ENCODE measurements around the gene NPR1. TPM values are rescaled to one million over a fixed set of nuclear protein-coding genes. Genes with fewer than 3 reads are reported as not detected.

NPR1 gene
- total and polyA plus RNA-seq, 2 experiments from 2014 or later: 0.19 TPM; not detected in 1

DNA sequence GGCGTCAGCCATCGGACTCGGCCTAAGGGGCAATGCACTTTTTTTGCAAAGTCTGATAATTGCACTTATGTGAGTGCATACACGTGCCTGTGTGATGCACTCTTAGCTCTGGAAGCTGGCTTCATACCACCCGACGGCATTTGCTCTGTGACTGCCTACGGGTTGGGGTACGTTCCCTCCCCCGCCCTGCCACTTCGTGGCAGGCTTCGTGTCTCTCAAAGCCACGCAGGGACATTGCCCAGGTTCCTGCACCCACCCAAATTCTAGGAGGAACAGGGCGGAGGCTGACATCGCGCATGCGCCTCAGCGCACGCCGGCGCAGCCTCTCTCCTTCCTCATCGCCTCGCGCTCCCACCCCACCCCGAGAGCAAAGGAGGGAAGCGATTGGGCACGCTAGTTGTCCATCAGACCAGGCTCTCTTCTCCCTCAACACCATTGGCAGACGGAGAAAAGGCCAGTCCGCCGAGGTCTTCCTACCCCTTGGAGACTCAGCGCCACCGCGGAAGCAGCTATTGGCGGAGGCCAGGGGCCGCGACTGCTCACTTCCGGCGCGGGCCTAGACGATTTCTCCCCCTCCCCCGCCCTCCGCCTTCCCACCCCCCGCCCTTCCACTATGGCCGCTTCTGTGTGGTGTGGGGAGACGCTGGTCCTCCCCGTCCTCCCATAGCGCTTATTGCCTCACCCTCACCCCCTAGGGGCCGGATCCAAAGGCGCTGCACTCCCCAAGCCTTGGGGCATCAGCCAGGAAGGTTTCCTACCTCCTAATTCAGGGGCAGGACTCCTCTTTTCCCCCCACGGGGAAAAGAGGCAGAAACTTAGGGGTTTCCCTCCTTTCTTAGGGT, 49.2 kb downstream of the NPR1 start, which contains the start of gene INTS3:
Gene INTS3 (plus strand): TSS at position 588 of the 842 bp plus-strand sequence. CDS start 585 bp downstream, outside the sequence.
- in situ Hi-C loops (cut with MboI): loop anchor here (25.0 kb wide), 1 partner anchor 365 kb away; the partner anchor contains the start of gene S100A9
- Histone ChIP-seq H3K9ac (peak within 1 kb of the TSS; percentile 96), H3K79me2 (ENCODE audit: insufficient read depth) (peaks cover 37% of the 10 kb centered on the region), H3K27me3 (replicated peaks; ENCODE audit: insufficient read depth) (no peaks in the 10 kb centered on the region), H3K4me3 (peak within 1 kb of the TSS; percentile 96), H2AFZ (peak within 1 kb of the TSS; percentile 89), H3K9me3 (ENCODE audit: low read depth) (no peaks in the 10 kb centered on the region), H3K4me2 (ENCODE audit: unreplicated experiment) (peak within 1 kb of the TSS; percentile 93), H4K20me1 (ENCODE audit: insufficient read depth) (no peaks in the 10 kb centered on the region), H3K27ac (peak within 1 kb of the TSS; percentile 78), H3K9me2 (ENCODE audit: insufficient read depth) (no peaks in the 10 kb centered on the region), H3K4me1 (ENCODE audit: insufficient read depth) (0 out of 2 replicates have a peak, but pooled peaks cover 9% of the 10 kb centered on the region), H3F3A (ENCODE audit: insufficient read depth) (0 out of 2 replicates have a peak, but pooled peaks cover 13% of the 10 kb centered on the region), H3K36me3 (ENCODE audit: low read depth) (no peaks in the 10 kb centered on the region)
- DNase-seq: peak; percentile 100
- TF ChIP-seq EZH2 (IDR thresholded peaks at IDR 0.05; ENCODE audit: insufficient read depth, poor library complexity, severe bottlenecking) (no peak), EZH2phosphoT487 (IDR thresholded peaks at IDR 0.05; ENCODE audit: insufficient read depth, low read depth) (no peak)
- WGBS, 2 experiments (ENCODE audit: low coverage in 1 of 2, low lambda C conversion rate in 2 of 2, missing lambda C conversion rate in 2 of 2): 1% methylated on average over 47 to 49 of the region's 49 CpGs

- in situ Hi-C loops (cut with MboI): loop anchor here (25.0 kb wide), 1 partner anchor 366 kb away; the partner anchor contains the start of gene S100A9
- no peaks in the 10 kb centered on the region for H3K27me3 ChIP-seq (replicated peaks; ENCODE audit: insufficient read depth)
- H3K36me3 ChIP-seq (ENCODE audit: low read depth): no peaks in the 10 kb centered on the region
- H3K79me2 ChIP-seq (ENCODE audit: insufficient read depth): peaks cover 44% of the 10 kb centered on the region
- H3K9ac ChIP-seq: peak overlapping the region; percentile 96
- peak overlapping the region; percentile 71 for H2AFZ ChIP-seq
- H3K27ac ChIP-seq: peak overlapping the region; percentile 78
- no peaks in the 10 kb centered on the region for H3K9me2 ChIP-seq (ENCODE audit: insufficient read depth)
- DNase-seq: peak; percentile 68
- peak overlapping the region; percentile 96 for H3K4me3 ChIP-seq
- no peaks in the 10 kb centered on the region for H4K20me1 ChIP-seq (ENCODE audit: insufficient read depth)
- WGBS, 2 experiments (ENCODE audit: low coverage in 1 of 2, low lambda C conversion rate in 2 of 2, missing lambda C conversion rate in 2 of 2): 1% methylated on average over 16 to 19 of the region's 19 CpGs
- TF ChIP-seq EZH2 (IDR thresholded peaks at IDR 0.05; ENCODE audit: insufficient read depth, poor library complexity, severe bottlenecking) (no peak), EZH2phosphoT487 (IDR thresholded peaks at IDR 0.05; ENCODE audit: insufficient read depth, low read depth) (no peak)
- H3K4me2 ChIP-seq (ENCODE audit: unreplicated experiment): peak overlapping the region; percentile 93
- H3F3A ChIP-seq (ENCODE audit: insufficient read depth): 0 out of 2 replicates have a peak, but pooled peaks cover 13% of the 10 kb centered on the region
- H3K9me3 ChIP-seq (ENCODE audit: low read depth): no peaks in the 10 kb centered on the region
- H3K4me1 ChIP-seq (ENCODE audit: insufficient read depth): 0 out of 2 replicates have a peak, but pooled peaks cover 9% of the 10 kb centered on the region
These were observed 50.0 kb downstream of the NPR1 start for GRCh38 chr1:153728305-153729066.

DNA sequence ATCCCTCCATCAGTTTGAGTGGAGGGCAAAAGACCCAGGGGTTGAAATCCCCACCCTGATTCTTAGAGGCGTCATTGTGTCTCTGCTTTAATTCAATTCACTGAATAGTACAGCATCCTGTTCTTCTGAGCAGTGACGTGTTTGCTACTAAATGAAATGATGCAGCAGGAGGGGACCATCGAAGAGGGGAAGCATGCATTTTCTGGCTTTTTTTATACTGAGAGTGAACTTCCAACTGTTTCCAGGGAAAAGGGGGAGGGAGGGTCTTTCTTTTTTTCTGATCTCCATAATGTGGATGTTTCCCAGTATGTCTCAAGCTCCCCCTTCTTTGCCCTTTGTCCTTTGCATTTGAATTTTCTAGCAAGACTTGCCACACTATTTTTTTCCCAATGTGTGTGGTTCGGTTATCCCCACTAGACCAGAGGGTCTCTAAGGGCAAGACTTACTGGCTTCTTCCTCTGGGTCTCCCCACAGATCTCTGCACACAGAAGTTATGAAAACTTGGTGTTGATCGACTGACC, 52.0 kb downstream of the NPR1 start:
- H3K4me2 ChIP-seq (ENCODE audit: unreplicated experiment): no peak overlapping the region
- H3K79me2 ChIP-seq (ENCODE audit: insufficient read depth): peaks cover 64% of the 10 kb centered on the region
- H3K27me3 ChIP-seq (replicated peaks; ENCODE audit: insufficient read depth): no peaks in the 10 kb centered on the region
- no peak overlapping the region for H3K27ac ChIP-seq
- TF ChIP-seq EZH2 (IDR thresholded peaks at IDR 0.05; ENCODE audit: insufficient read depth, poor library complexity, severe bottlenecking) (no peak), EZH2phosphoT487 (IDR thresholded peaks at IDR 0.05; ENCODE audit: insufficient read depth, low read depth) (no peak)
- 0 out of 2 replicates have a peak, but pooled peaks cover 9% of the 10 kb centered on the region for H3K4me1 ChIP-seq (ENCODE audit: insufficient read depth)
- 56 to 66% methylated on average over 5 of the region's 5 CpGs for WGBS, 2 experiments (ENCODE audit: low coverage in 1 of 2, low lambda C conversion rate in 2 of 2, missing lambda C conversion rate in 2 of 2)
- no peak overlapping the region for H3K4me3 ChIP-seq
- no peaks in the 10 kb centered on the region for H4K20me1 ChIP-seq (ENCODE audit: insufficient read depth)
- H2AFZ ChIP-seq: no peak overlapping the region
- H3K9me2 ChIP-seq (ENCODE audit: insufficient read depth): no peaks in the 10 kb centered on the region
- 0 out of 2 replicates have a peak, but pooled peaks cover 13% of the 10 kb centered on the region for H3F3A ChIP-seq (ENCODE audit: insufficient read depth)
- DNase-seq: no peak
- no peaks in the 10 kb centered on the region for H3K9me3 ChIP-seq (ENCODE audit: low read depth)
- in situ Hi-C loops (cut with MboI): loop anchor here (25.0 kb wide), 1 partner anchor 368 kb away; the partner anchor contains the start of gene S100A9
- H3K36me3 ChIP-seq (ENCODE audit: low read depth): no peaks in the 10 kb centered on the region
- no peak overlapping the region for H3K9ac ChIP-seq

GRCh38 chr1:153733970-153734369, 55.5 kb downstream of the NPR1 start:
- Histone ChIP-seq H3K36me3 (ENCODE audit: low read depth) (no peaks in the 10 kb centered on the region), H3K4me3 (no peak overlapping the region), H3K27me3 (replicated peaks; ENCODE audit: insufficient read depth) (no peaks in the 10 kb centered on the region), H3K4me2 (ENCODE audit: unreplicated experiment) (no peak overlapping the region), H3K9me2 (ENCODE audit: insufficient read depth) (no peaks in the 10 kb centered on the region), H3F3A (ENCODE audit: insufficient read depth) (0 out of 2 replicates have a peak, but pooled peaks cover 13% of the 10 kb centered on the region), H3K4me1 (ENCODE audit: insufficient read depth) (0 out of 2 replicates have a peak, but pooled peaks cover 8% of the 10 kb centered on the region), H3K9ac (no peak overlapping the region), H3K9me3 (ENCODE audit: low read depth) (no peaks in the 10 kb centered on the region), H4K20me1 (ENCODE audit: insufficient read depth) (no peaks in the 10 kb centered on the region), H3K79me2 (ENCODE audit: insufficient read depth) (peaks cover 86% of the 10 kb centered on the region), H3K27ac (no peak overlapping the region), H2AFZ (no peak overlapping the region)
- peak; percentile 30 for DNase-seq
- TF ChIP-seq EZH2phosphoT487 (IDR thresholded peaks at IDR 0.05; ENCODE audit: insufficient read depth, low read depth) (no peak), EZH2 (IDR thresholded peaks at IDR 0.05; ENCODE audit: insufficient read depth, poor library complexity, severe bottlenecking) (no peak)
- WGBS, 2 experiments (ENCODE audit: low coverage in 1 of 2, low lambda C conversion rate in 2 of 2, missing lambda C conversion rate in 2 of 2): 14 to 16% methylated on average over 1 of the region's 1 CpG
- in situ Hi-C loops (cut with MboI): loop anchor here (25.0 kb wide), 1 partner anchor 372 kb away; the partner anchor contains the start of gene S100A9
